HepG2 (cell line): ENCODE measurements around the gene ZDHHC16. TPM values are rescaled to one million over a fixed set of nuclear protein-coding genes. Genes with fewer than 3 reads are reported as not detected.

Experiments
- FLYWCH1 ChIP-seq: sonication (generic); formaldehyde crosslinking; IDR thresholded peaks from 2 replicates; pipeline ENCODE4 v1.8.1; 2023; ENCODE audit warnings: mild to moderate bottlenecking, missing genetic modification reagents
- GABPA ChIP-seq, 2 experiments: IDR thresholded peaks; 2 replicates each; pipeline ENCODE4 v1.6.1; 2011 to 2016; ENCODE audit warnings: low read depth in 2 of 2, low read length in 1 of 2, missing biosample characterization in 1 of 2, missing genetic modification characterization in 1 of 2
- GATA4 ChIP-seq: sonication (generic); IDR thresholded peaks from 2 replicates; pipeline ENCODE4 v1.6.1; 2016; ENCODE audit warnings: antibody characterized with exemption, low read depth, borderline replicate concordance
- HNRNPL ChIP-seq: fragments of 200-400 bp; formaldehyde crosslinking; IDR thresholded peaks from 2 replicates; pipeline ENCODE4 v1.6.1; 2017; ENCODE audit warnings: mild to moderate bottlenecking, low read depth, low read length
- HOMEZ ChIP-seq: IDR thresholded peaks from 2 replicates; pipeline ENCODE4 v1.6.1; 2016; ENCODE audit warnings: low read depth
- IRF9 ChIP-seq: sonication (generic); formaldehyde crosslinking; IDR thresholded peaks from 2 replicates; pipeline ENCODE4 v1.8.0; 2022; ENCODE audit warnings: missing genetic modification reagents, mild to moderate bottlenecking, borderline replicate concordance
- JARID2 ChIP-seq: sonication (generic); formaldehyde crosslinking; IDR thresholded peaks from 2 replicates; pipeline ENCODE4 v1.8.1; 2023; ENCODE audit warnings: missing genetic modification reagents, inconsistent platforms; ENCODE audit not compliant: insufficient replicate concordance
- NFYC ChIP-seq: IDR thresholded peaks from 2 replicates; pipeline ENCODE4 v1.6.1; 2016; ENCODE audit warnings: missing genetic modification reagents, missing compliant biosample characterization
- RAD21 ChIP-seq: fragments of 450-650 bp; formaldehyde crosslinking; IDR thresholded peaks from 2 replicates; pipeline ENCODE4 v1.5.0; 2020; ENCODE audit warnings: mild to moderate bottlenecking
- RFX5 ChIP-seq: IDR thresholded peaks from 2 replicates; pipeline ENCODE4 v1.6.1; 2011; ENCODE audit warnings: low read depth, low read length, improper control_type of control experiment
- SP1 ChIP-seq, 2 experiments: fragments of 450-650 bp in 1 of 2; sonication (generic) in 1 of 2; formaldehyde crosslinking in 1 of 2; IDR thresholded peaks; 2 replicates each; pipeline versions ENCODE4 v1.4.0 to v1.6.1; 2016 to 2020; ENCODE audit warnings: missing genetic modification reagents in 1 of 2
- THAP7 ChIP-seq: sonication (generic); formaldehyde crosslinking; IDR thresholded peaks from 2 replicates; pipeline ENCODE4 v1.8.1; 2023; ENCODE audit warnings: mild to moderate bottlenecking, missing genetic modification reagents
- TRIM24 ChIP-seq: sonication (generic); formaldehyde crosslinking; IDR thresholded peaks from 2 replicates; pipeline ENCODE4 v1.8.0; 2022; ENCODE audit warnings: mild to moderate bottlenecking, missing genetic modification reagents
- ZBTB33 ChIP-seq: sonication (generic); formaldehyde crosslinking; IDR thresholded peaks from 2 replicates; pipeline ENCODE4 v1.4.0; 2020; ENCODE audit warnings: missing genetic modification reagents
- ZBTB7A ChIP-seq: sonication (generic); formaldehyde crosslinking; IDR thresholded peaks from 2 replicates; pipeline ENCODE4 v1.8.0; 2022; ENCODE audit warnings: mild to moderate bottlenecking, missing genetic modification reagents
- ZC3H4 ChIP-seq: sonication (generic); formaldehyde crosslinking; IDR thresholded peaks from 2 replicates; pipeline ENCODE4 v1.4.0; 2020; ENCODE audit warnings: missing genetic modification reagents, borderline replicate concordance
- ZGPAT ChIP-seq: IDR thresholded peaks from 2 replicates; pipeline ENCODE4 v1.6.1; 2016; ENCODE audit warnings: mild to moderate bottlenecking
- ZNF615 ChIP-seq: sonication (generic); formaldehyde crosslinking; IDR thresholded peaks from 2 replicates; pipeline ENCODE4 v1.5.0; 2020; ENCODE audit warnings: mild to moderate bottlenecking, missing genetic modification reagents, borderline replicate concordance
- ZNF703 ChIP-seq: sonication (generic); formaldehyde crosslinking; IDR thresholded peaks from 2 replicates; pipeline ENCODE4 v1.5.1; 2020; ENCODE audit warnings: missing genetic modification reagents, mild to moderate bottlenecking, moderate library complexity, borderline replicate concordance
- ZNF749 ChIP-seq: sonication (generic); formaldehyde crosslinking; IDR thresholded peaks from 2 replicates; pipeline ENCODE4 v1.8.0; 2022; ENCODE audit warnings: mild to moderate bottlenecking, missing genetic modification reagents, moderate library complexity, borderline replicate concordance
- ZNF788 ChIP-seq: sonication (generic); formaldehyde crosslinking; IDR thresholded peaks from 2 replicates; pipeline ENCODE4 v1.5.0; 2020; ENCODE audit warnings: mild to moderate bottlenecking, missing genetic modification reagents, borderline replicate concordance
- ZNF790 ChIP-seq: sonication (generic); formaldehyde crosslinking; IDR thresholded peaks from 2 replicates; pipeline ENCODE4 v1.8.0; 2022; ENCODE audit warnings: missing genetic modification reagents, mild to moderate bottlenecking, borderline replicate concordance
- polyA plus RNA-seq, 8 experiments: library from polyadenylated mRNA; depleted of rRNA in 3 of 8; stranded (reverse) in 7 of 8; unstranded in 1 of 8; fragments of >200 nt; fragmentation: Illumina TruSeq in 4 of 8; extraction: Trizol in 4 of 8; gene quantifications; 2 replicates each; pipeline versions ENCODE4 v1.2.1 to v1.2.3, GENCODE V29; 2011 to 2016; ENCODE audit warnings: low read depth in 4 of 8, missing spikeins in 1 of 8, mixed read lengths in 1 of 8; ENCODE audit not compliant: insufficient read depth in 1 of 8
- total RNA-seq, 5 experiments: library from RNA; depleted of rRNA; stranded (reverse); fragments of >200 nt; fragmentation: Illumina TruSeq; extraction: Trizol; gene quantifications; 2 replicates each; pipeline ENCODE4 v1.2.3, GENCODE V29; 2016; ENCODE audit warnings: low read depth in 1 of 5

Gene ZDHHC16
- total and polyA plus RNA-seq, 2 of the 13 experiments (the other 11 are each of a cell fraction or from before 2014, with no cell fraction given), result 40.8 to 41.8 TPM

- no peak for TF ChIP-seq RFX5
- TF ChIP-seq ZNF790 (CRISPR knock-in tag), result no peak
- TF ChIP-seq THAP7 (CRISPR knock-in tag), result 0 out of 2 replicates have a peak, but pooled peaks have one; percentile 17
- peak; percentile 70; the same call in 1 of the 2 replicates for TF ChIP-seq ZC3H4 (CRISPR knock-in tag)
- 0 out of 2 replicates have a peak, but pooled peaks have one; percentile 19 for TF ChIP-seq ZNF749
- TF ChIP-seq FLYWCH1 (CRISPR knock-in tag), result no peak
- peak; percentile 76 for TF ChIP-seq ZGPAT (CRISPR knock-in tag)
- 0 out of 2 replicates have a peak, but pooled peaks have one; percentile 58 for TF ChIP-seq ZNF788
- TF ChIP-seq HNRNPL, result no peak; the same call in 1 of the 2 replicates
- TF ChIP-seq JARID2, result peak; percentile 70
- TF ChIP-seq HOMEZ (CRISPR knock-in tag), result no peak
- TF ChIP-seq SP1 (IDR thresholded peaks at IDR 0.05), result no peak
- TF ChIP-seq SP1 (CRISPR knock-in tag; IDR thresholded peaks at IDR 0.05), result peak; percentile 87
- peak; percentile 69 for TF ChIP-seq NFYC (CRISPR knock-in tag)
- TF ChIP-seq RAD21 (CRISPR knock-in tag), result no peak
- TF ChIP-seq ZBTB7A, result no peak
- TF ChIP-seq ZBTB33 (CRISPR knock-in tag), result no peak
- TF ChIP-seq GABPA (IDR thresholded peaks at IDR 0.05; ENCODE audit: low read depth, low read length), result no peak
- no peak for TF ChIP-seq GABPA (CRISPR knock-in tag; IDR thresholded peaks at IDR 0.05; ENCODE audit: low read depth)
- TF ChIP-seq IRF9 (CRISPR knock-in tag), result peak; percentile 69; the same call in 1 of the 2 replicates
- TF ChIP-seq ZNF615, result no peak
- TF ChIP-seq TRIM24 (CRISPR knock-in tag), result no peak
- no peak for TF ChIP-seq GATA4
- TF ChIP-seq ZNF703, result no peak
These were observed 52.3 kb downstream of the ZDHHC16 start, which contains the start of gene MMS19 (continued) for GRCh38 chr10:97498076-97498840.
